ENCODE results near the gene PPP1R13L.

GRCh38 chr19:45448887-45449299, 44.0 kb upstream of the PPP1R13L start:
- TF ChIP-seq CTCF (IDR thresholded peaks at IDR 0.05) (no peak), POLR2A (IDR thresholded peaks at IDR 0.05) (peak in 2 of 4 donors; percentile 24 to 29)
